ENCODE results near the gene STUM. TPM values are rescaled to one million over a fixed set of nuclear protein-coding genes. Genes with fewer than 3 reads are reported as not detected.

STUM gene
- total and polyA plus RNA-seq, 10 of the 15 experiments (the other 5 are each of a cell fraction or from before 2014, with no cell fraction given), result under 0.01 to 0.15 (median 0.09) TPM; not detected in 5

DNA sequence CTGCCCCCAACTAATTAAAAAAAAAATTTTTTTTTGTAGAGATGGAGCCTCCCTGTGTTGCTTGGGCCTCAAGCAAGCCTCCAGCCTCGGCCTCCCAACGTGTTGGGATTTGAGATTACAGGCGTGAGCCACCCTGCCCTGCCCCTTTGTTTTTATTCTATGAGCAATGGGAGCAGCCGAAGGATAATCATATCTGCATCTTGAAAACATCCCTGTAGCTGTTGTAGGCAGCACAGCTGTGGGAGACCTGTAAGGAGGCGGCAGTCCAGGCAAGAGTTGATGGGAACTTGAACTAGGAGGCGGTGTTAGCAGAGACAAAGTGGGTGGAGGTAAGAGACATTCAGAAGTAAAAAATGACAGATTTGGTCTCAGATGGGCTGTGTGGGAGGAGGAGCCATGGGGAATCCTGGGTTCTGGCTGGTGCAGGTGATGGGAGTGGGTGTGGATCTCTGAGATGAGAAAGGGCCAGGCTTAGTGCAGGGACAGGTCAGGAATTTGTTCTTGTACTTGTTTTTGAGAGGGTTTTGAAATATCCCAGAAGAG, 31.3 kb downstream of the STUM start:
- RAD21 ChIA-PET (ENCODE audit: unreplicated experiment), result no interaction called here
- POLR2A ChIA-PET, result no interaction called here
- DNase-seq (ENCODE audit: low read depth, low spot score) (no peak), ATAC-seq (no peak), FAIRE-seq (no peak)
- H3K4me2 ChIP-seq (ENCODE audit: control insufficient read depth, insufficient read depth), result no peak overlapping the region
- 31% methylated on average over 6 of the region's 6 CpGs for WGBS (ENCODE audit: insufficient coverage, insufficient replicate concordance, low lambda C conversion rate, missing lambda C conversion rate)
- no peaks in the 10 kb centered on the region for H3K9me3 ChIP-seq (replicated peaks; ENCODE audit: control insufficient read depth, insufficient read depth, low read length)
- in situ Hi-C loops (cut with MboI), result no loop called here
- intact Hi-C loops (cut with micrococcal nuclease; ENCODE audit: unreplicated experiment), result no loop called here
- H3K27me3 ChIP-seq (replicated peaks in 1 of 2; ENCODE audit: control insufficient read depth in 2 of 2, insufficient read depth in 2 of 2, low read length in 1 of 2), result 0 out of 4 replicates have a peak, but pooled peaks cover 0 to 2% of the 10 kb centered on the region in 2 experiments
- TF ChIP-seq NR2C2 (IDR thresholded peaks at IDR 0.05; ENCODE audit: borderline replicate concordance, control insufficient read depth, insufficient read length, low read depth), result no peak
- TF ChIP-seq NR2C1 (IDR thresholded peaks at IDR 0.05), result no peak
- no peak for TF ChIP-seq IKZF1 (conservative IDR thresholded peaks at IDR 0.05)
- no peak for TF ChIP-seq MTA2 (IDR thresholded peaks at IDR 0.05; ENCODE audit: low read depth)
- TF ChIP-seq NFIC (IDR thresholded peaks at IDR 0.05; ENCODE audit: low read depth, low read length), result no peak
- no peak for TF ChIP-seq YY1 (IDR thresholded peaks at IDR 0.05; ENCODE audit: low read depth, low read length)
- no peak for TF ChIP-seq JUNB (IDR thresholded peaks at IDR 0.05)
- TF ChIP-seq ATF3 (IDR thresholded peaks at IDR 0.05; ENCODE audit: borderline replicate concordance, extremely low read depth, low read depth, low read length), result no peak
- TF ChIP-seq BMI1 (IDR thresholded peaks at IDR 0.05; ENCODE audit: borderline replicate concordance), result no peak
- TF ChIP-seq POLR2A (IDR thresholded peaks at IDR 0.05; ENCODE audit: low read depth, low read length), result no peak
- TF ChIP-seq, protein P1, sequence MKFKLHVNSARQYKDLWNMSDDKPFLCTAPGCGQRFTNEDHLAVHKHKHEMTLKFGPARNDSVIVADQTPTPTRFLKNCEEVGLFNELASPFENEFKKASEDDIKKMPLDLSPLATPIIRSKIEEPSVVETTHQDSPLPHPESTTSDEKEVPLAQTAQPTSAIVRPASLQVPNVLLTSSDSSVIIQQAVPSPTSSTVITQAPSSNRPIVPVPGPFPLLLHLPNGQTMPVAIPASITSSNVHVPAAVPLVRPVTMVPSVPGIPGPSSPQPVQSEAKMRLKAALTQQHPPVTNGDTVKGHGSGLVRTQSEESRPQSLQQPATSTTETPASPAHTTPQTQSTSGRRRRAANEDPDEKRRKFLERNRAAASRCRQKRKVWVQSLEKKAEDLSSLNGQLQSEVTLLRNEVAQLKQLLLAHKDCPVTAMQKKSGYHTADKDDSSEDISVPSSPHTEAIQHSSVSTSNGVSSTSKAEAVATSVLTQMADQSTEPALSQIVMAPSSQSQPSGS (IDR thresholded peaks at IDR 0.05; ENCODE audit: low read length), result no peak
- TF ChIP-seq BACH1 (IDR thresholded peaks at IDR 0.05; ENCODE audit: borderline replicate concordance), result no peak
- TF ChIP-seq ZNF622 (IDR thresholded peaks at IDR 0.05), result no peak
- H4K20me1 ChIP-seq (ENCODE audit: control insufficient read depth, insufficient read depth), result no peaks in the 10 kb centered on the region
- H3K9ac ChIP-seq (ENCODE audit: control insufficient read depth, insufficient read depth, low read length), result no peak overlapping the region
- CTCF ChIA-PET, result no interaction called here
- H2AFZ ChIP-seq (ENCODE audit: control insufficient read depth, low read depth, low read length), result no peak overlapping the region
- H3K4me3 ChIP-seq, result no peak overlapping the region
- H3K36me3 ChIP-seq (ENCODE audit: control insufficient read depth in 2 of 2, insufficient read depth in 2 of 2, low read length in 1 of 2), result no peaks in the 10 kb centered on the region
- no peaks in the 10 kb centered on the region for H3K79me2 ChIP-seq (ENCODE audit: control insufficient read depth, insufficient read depth, low read length)
- H3K27ac ChIP-seq (ENCODE audit: control insufficient read depth, insufficient read depth), result no peak overlapping the region
- BruUV-seq (replicated peaks), result no TSS peak
- H3K4me1 ChIP-seq (ENCODE audit: control insufficient read depth, insufficient read depth, low read length), result no peaks in the 10 kb centered on the region
- SMC1A ChIA-PET (ENCODE audit: uncharacterized antibody, unreplicated experiment), result no interaction called here
